Measurements from ENCODE around the gene TMEM19.

TMEM19 gene

DNA sequence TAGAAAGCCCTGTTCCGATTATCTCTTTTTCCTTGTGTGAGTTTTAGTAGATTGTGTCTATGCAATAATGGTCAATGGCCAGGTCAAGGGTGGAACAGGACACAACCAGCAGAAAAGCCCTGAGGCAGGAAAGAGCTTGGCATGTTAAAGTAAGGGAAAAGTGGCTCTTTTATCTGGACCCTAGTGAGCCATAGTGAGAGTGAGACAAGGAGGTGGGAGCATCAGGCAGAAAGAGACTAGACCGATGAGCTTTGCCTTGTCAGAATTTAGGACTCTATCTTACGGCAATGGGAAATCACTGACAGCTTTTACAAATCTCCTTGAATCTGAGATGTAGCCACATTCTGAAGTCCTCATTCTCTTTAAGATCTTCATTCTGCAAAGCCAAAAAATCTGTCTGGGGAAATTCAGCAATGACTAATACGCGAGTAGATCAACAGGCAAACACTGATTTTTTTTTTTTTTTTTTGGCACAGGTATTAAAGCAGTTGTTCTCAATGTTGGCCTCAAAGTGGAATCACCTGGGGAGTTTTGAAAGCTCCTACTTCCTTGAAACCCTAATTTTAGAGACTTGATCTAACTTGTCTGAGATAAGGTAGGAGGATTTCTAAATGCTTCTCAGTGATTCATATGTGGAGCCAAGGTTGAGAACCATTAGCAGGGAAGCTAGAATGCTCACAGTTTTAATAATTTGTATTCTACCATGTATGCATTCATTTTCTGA is 33.9 kb downstream of the TMEM19 start:
- no peak for DNase-seq (ENCODE audit: low read depth)

GRCh38 chr12:71721783-71722505 is 36.1 kb downstream of the TMEM19 start:
- DNase-seq (ENCODE audit: low read depth), result no peak

DNA sequence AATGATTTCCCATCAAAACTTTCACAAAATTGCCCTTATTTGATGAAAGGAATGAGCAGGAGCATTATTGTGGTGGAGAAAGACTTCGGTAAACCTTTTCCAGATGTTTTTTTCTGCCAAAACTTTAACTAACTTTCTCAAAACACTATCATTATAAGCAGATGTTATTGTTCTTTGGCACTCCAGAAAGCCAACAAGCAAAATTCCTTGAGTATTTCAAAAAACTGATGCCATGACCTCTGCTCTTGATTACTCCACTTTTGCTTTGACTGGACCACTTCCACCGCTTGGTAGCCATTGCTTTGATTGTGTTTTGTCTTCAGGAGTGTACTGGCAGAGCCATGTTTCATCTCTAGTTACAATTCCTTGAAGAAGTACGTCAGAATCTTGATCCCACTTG is 39.1 kb downstream of the TMEM19 start:
- peak; percentile 44 for DNase-seq (ENCODE audit: low read depth)

DNA sequence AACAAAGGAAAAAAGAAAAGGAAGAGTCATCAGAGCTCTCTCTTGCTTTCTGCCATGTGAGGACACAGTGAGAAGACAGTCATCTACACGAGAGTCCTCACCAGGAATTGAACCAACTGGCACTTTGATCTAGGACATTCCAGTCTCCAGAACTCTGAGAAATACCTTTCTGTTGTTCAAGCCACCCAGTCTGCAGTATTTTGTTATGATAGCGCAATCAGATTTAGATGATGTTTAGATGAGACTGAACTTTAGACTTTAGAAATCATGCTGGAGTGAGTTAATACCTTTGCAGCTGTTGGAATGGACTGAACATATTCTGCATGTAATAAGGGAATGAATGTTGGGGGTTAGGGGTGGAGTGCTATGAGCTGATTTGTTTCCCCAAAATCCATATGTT is 40.7 kb downstream of the TMEM19 start:
- no peak for DNase-seq (ENCODE audit: low read depth)

DNA sequence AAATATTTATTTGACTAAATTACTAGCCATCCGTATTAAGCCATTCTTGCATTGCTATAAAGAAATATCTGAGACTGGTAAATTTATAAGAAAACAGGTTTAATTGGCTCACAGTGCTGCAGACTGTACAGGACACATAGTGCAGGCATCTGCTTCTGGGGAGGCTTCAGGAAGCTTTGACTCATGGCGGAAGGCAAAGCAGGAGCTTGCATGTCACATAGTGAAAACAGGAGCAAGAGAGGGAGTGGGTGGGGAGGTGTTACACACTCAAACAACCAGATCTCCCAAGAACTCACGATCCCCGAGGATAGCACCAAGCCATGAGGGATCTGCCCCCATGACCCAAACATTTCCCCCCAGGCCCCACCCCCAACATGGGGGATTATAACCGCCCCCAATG is 42.1 kb downstream of the TMEM19 start:
- no peak for DNase-seq (ENCODE audit: low read depth)

- DNase-seq (ENCODE audit: low read depth), result no peak
Observed at GRCh38 chr12:71730936-71731335, 45.1 kb downstream of the TMEM19 start.

GRCh38 chr12:71731439-71732356 is 45.8 kb downstream of the TMEM19 start:
- DNase-seq (ENCODE audit: low read depth), result no peak

- DNase-seq (ENCODE audit: low read depth), result no peak
Observed at GRCh38 chr12:71732357-71732712, 46.5 kb downstream of the TMEM19 start.

DNA sequence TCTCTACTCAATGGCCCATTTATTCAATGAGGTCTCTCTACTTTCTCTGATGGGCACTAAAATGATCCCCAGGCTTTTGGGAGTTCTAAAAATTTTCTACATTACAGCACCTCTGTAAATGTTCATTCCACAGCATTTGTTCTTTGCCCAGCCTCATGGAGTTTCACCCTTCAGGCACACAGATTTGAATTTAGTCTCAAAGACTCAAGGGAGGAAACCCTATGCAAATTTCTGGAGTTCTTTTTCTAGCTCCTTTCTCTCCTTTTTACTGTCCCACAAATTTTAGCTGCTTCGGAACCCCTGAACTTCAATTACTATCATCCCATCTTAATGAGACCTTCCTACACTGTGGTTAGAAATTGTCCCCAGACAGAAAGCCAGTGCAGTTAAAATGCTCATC is 51.3 kb downstream of the TMEM19 start:
- no peak for DNase-seq (ENCODE audit: low read depth)

DNA sequence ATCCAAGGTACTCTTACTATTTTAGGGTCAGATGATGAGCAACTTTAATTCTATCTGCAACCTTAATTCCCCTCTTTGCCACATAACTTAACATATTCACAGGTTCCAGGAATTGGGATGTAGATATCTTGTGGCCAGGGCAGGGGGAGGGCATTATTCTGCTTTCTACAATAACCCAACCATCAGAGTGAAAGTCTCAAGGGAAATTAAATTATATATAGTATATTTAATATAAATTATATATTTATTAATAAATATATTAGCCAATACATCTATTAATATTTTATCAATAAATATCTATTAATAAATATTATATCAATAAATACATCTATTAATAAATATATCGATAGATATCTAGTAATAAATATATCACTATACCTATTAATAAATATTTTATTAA is 57.1 kb downstream of the TMEM19 start:
- no peak for DNase-seq (ENCODE audit: low read depth)

DNA sequence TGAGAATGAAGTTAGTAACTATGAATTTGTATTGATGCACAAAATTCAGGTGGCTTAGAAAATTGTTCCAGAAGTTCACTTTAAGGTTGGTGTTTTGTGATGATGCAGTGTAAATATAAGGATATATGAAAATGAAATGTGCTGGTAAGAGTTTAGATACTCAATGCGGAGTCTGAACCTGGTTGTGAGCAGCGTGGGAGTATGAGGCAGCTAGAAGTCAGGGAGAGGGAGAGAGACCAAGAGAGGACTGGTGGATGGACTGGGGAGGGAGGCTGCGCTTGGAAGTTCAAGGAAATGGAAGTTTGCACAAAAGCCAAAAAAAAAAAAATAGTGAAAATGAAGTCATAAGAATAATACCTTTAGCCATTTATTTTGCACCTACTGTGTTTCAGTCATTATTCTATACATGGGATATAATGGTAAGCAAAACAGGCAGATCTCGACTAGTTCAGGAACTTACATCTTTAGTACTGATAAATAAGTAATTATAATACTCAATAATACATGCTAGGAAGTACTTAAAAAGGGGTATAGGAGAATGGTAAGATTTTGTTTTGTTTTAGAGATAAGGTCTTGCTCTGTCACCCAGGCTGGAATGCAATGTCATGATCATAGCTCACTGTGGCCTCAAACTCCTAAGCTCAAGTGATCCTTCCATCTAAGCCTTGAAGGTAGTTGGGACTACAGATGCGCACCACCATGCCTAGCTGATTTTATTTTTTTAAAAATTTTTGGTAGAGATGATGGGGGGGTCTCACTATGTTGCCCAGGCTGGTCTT is 58.8 kb downstream of the TMEM19 start:
- DNase-seq (ENCODE audit: low read depth), result no peak

DNA sequence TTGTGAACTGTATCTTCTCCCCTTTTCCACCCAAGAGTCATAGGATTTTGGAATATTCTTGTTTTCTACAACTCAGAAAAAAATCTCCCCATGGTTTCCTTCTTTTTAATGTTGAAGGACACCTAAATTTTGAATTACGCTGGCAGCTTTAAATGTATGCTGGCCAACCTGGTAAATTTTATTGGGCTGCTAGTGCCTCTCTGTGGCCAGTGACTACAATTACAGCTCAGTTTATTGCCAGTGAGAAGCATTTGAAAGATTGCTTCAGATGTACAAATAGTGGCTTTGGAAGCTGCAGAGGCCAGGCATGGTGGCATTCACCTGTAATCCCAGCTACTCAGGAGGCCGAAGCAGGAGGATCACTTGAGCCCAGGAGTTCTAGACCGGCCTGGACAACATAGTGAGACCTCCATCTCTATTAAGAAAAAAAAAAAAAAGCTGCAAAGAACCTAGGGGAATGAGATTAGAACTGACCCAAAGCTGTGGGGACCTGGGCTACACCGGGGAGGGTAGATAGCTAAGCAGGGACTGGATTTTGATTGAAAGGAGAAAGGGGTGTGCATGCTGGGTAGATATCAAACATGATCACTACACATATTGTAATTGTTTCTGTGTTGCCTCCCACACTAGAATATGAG is 61.2 kb downstream of the TMEM19 start:
- DNase-seq (ENCODE audit: low read depth), result peak; percentile 35

GRCh38 chr12:71748081-71748850 is 62.4 kb downstream of the TMEM19 start:
- DNase-seq (ENCODE audit: low read depth), result no peak

DNA sequence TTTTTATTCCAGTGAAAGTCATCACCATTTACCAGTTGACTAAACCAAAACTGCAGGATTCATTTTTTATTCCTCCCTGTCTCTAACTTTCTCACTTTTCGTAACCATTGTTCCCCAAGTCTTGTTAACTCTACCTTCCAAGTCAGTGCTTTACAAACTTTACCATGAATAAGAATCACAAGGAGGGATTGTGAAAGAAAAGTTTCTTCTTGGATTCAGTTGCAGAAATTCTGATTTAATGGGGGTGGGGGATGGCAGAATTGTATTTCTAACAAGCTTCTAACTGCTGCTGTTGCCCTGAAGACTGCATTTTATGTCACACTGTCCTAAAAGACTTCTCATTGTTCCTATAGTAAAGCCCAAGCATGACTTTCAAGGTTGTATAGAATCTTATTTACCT is 63.8 kb downstream of the TMEM19 start:
- no peak for DNase-seq (ENCODE audit: low read depth)

DNA sequence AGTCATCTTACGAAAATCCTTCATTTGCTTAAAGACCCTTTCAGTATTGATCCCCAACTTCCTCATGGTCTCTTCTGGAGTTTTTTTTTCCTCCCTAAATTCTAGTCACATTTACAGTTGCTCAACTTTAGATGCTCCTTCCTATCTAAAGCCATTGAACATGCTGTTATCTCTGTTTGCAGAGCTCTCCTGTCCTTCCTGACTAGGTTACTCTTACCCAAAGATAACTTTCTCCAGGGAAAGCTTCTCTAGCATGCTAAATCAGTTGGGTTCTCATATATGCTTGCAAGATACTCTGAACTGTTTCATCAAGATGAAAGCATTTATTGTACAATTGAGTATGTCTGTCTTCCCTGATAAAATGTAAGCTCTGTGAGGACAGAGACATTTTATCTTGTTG is 67.0 kb downstream of the TMEM19 start:
- DNase-seq (ENCODE audit: low read depth), result no peak
